OCI-LY1 (cell line): Measurements from ENCODE around the gene COPE.

Experiments used
- CTCF ChIP-seq: fragments of 200-600 bp; sonication (generic), shearing (Covaris generic); IDR thresholded peaks from 2 replicates; pipeline ENCODE4 v1.5.1; 2017; ENCODE audit warnings: mild to moderate bottlenecking, antibody characterized with exemption, low read length, moderate library complexity, mixed read lengths
- EZH2 ChIP-seq: fragments of 200-600 bp; sonication (generic), shearing (Covaris generic); IDR thresholded peaks from 2 replicates; pipeline ENCODE4 v1.8.0; 2017; ENCODE audit warnings: borderline replicate concordance, mixed run types, mild to moderate bottlenecking, antibody characterized with exemption, low read length, moderate library complexity, mixed read lengths

GRCh38 chr19:18878058-18878797, 41.0 kb downstream of the COPE start:
- TF ChIP-seq EZH2 (no peak), CTCF (no peak)
